ENCODE results near the gene MZT2B.
"Not testable (repeated sequence)": the region's sequence is repeated elsewhere in the genome, so short reads cannot be mapped to it uniquely, and the experiment has no call there.

DNA sequence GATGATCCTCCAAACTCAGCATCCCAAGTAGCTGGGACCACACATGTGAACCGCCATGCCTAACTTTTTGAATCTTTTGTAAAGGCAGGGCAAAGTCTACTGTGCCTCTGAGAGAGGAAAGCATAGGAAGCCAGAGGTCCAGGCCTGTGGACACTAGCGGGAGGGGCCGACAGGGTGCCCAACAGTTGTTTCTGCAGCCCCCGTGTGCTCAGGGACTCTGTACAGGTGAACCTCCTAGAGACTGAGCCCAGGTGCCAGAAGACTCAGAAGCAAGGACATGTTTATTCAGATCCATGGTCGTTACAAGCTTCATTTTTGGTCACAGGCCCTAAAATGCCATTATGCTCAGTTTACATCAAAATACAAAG, 30.9 kb upstream of the MZT2B start:
- TF ChIP-seq, protein P1, sequence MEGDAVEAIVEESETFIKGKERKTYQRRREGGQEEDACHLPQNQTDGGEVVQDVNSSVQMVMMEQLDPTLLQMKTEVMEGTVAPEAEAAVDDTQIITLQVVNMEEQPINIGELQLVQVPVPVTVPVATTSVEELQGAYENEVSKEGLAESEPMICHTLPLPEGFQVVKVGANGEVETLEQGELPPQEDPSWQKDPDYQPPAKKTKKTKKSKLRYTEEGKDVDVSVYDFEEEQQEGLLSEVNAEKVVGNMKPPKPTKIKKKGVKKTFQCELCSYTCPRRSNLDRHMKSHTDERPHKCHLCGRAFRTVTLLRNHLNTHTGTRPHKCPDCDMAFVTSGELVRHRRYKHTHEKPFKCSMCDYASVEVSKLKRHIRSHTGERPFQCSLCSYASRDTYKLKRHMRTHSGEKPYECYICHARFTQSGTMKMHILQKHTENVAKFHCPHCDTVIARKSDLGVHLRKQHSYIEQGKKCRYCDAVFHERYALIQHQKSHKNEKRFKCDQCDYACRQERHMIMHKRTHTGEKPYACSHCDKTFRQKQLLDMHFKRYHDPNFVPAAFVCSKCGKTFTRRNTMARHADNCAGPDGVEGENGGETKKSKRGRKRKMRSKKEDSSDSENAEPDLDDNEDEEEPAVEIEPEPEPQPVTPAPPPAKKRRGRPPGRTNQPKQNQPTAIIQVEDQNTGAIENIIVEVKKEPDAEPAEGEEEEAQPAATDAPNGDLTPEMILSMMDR (conservative IDR thresholded peaks at IDR 0.05; ENCODE audit: low read depth, low read length): not testable (repeated sequence)
- TF ChIP-seq, protein P2, sequence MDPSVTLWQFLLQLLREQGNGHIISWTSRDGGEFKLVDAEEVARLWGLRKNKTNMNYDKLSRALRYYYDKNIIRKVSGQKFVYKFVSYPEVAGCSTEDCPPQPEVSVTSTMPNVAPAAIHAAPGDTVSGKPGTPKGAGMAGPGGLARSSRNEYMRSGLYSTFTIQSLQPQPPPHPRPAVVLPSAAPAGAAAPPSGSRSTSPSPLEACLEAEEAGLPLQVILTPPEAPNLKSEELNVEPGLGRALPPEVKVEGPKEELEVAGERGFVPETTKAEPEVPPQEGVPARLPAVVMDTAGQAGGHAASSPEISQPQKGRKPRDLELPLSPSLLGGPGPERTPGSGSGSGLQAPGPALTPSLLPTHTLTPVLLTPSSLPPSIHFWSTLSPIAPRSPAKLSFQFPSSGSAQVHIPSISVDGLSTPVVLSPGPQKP (IDR thresholded peaks at IDR 0.05; ENCODE audit: borderline replicate concordance, low read depth, low read length): not testable (repeated sequence)
- not testable (repeated sequence) for TF ChIP-seq RCOR1 (IDR thresholded peaks at IDR 0.05; ENCODE audit: insufficient replicate concordance, low read length); MXI1 (IDR thresholded peaks at IDR 0.05; ENCODE audit: borderline replicate concordance, low read depth, low read length); POLR2A (IDR thresholded peaks at IDR 0.05; ENCODE audit: low read depth, low read length); CHD1 (IDR thresholded peaks at IDR 0.05; ENCODE audit: low read depth, low read length); RFX5 (IDR thresholded peaks at IDR 0.05; ENCODE audit: low read depth, low read length); RAD21 (IDR thresholded peaks at IDR 0.05; ENCODE audit: low read length); MAFK (IDR thresholded peaks at IDR 0.05; ENCODE audit: low read depth, low read length); MAZ (IDR thresholded peaks at IDR 0.05; ENCODE audit: borderline replicate concordance, low read depth, low read length)
- TF ChIP-seq, protein P3, sequence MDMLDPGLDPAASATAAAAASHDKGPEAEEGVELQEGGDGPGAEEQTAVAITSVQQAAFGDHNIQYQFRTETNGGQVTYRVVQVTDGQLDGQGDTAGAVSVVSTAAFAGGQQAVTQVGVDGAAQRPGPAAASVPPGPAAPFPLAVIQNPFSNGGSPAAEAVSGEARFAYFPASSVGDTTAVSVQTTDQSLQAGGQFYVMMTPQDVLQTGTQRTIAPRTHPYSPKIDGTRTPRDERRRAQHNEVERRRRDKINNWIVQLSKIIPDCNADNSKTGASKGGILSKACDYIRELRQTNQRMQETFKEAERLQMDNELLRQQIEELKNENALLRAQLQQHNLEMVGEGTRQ (IDR thresholded peaks at IDR 0.05; ENCODE audit: low read depth, low read length): not testable (repeated sequence)

Data from IMR-90 (cell line).